ENCODE data around the gene AGXT.

GRCh38 chr2:240896871-240897692, 28.5 kb downstream of the AGXT start:
- no peak for TF ChIP-seq CTCF (IDR thresholded peaks at IDR 0.05)
- TF ChIP-seq POLR2AphosphoS5 (IDR thresholded peaks at IDR 0.05; ENCODE audit: low read depth, low read length), result no peak
- no peak for TF ChIP-seq SIN3A (IDR thresholded peaks at IDR 0.05; ENCODE audit: borderline replicate concordance, insufficient read depth, low read depth, low read length)
- no peak for TF ChIP-seq TCF7L2 (IDR thresholded peaks at IDR 0.05; ENCODE audit: low read depth, low read length)
- TF ChIP-seq REST (IDR thresholded peaks at IDR 0.05; ENCODE audit: insufficient read depth in 1 of 2, low read depth in 2 of 2, low read length in 1 of 2), result no peak
